Stimulated activated CD4-positive, alpha-beta T cell treated with anti-CD3 and anti-CD28 coated beads, Interleukin-15, amount 100 ng/mL, for 1 hour (primary cell): ENCODE results near the gene TMEM131.

Experiments
- DNase-seq, 2 donors: peaks; one replicate each; pipeline ENCODE4 v3.0.0-alpha.2; 2020; ENCODE audit warnings: low read depth in 1 of 2, low spot score in 1 of 2

The TMEM131 gene

GRCh38 chr2:97727296-97727695 is 268.5 kb downstream of the TMEM131 start:
- DNase-seq = no peak

- no peak for DNase-seq
These were observed 269.3 kb downstream of the TMEM131 start for GRCh38 chr2:97726261-97727064.

- no peak for DNase-seq
These were observed 270.6 kb downstream of the TMEM131 start for GRCh38 chr2:97724946-97725688.

GRCh38 chr2:97724501-97724900 is 271.2 kb downstream of the TMEM131 start:
- DNase-seq = no peak

- DNase-seq = no peak
These were observed 271.7 kb downstream of the TMEM131 start for GRCh38 chr2:97724073-97724410.

GRCh38 chr2:97723156-97724072 is 272.3 kb downstream of the TMEM131 start:
- no peak for DNase-seq

GRCh38 chr2:97722227-97722626 is 273.5 kb downstream of the TMEM131 start:
- DNase-seq = no peak

GRCh38 chr2:97720746-97721145 is 275.0 kb downstream of the TMEM131 start:
- DNase-seq = no peak

- DNase-seq = no peak
These were observed 276.2 kb downstream of the TMEM131 start for GRCh38 chr2:97719362-97720155.

GRCh38 chr2:97718942-97719341 is 276.8 kb downstream of the TMEM131 start:
- no peak for DNase-seq

GRCh38 chr2:97718051-97718882 is 277.5 kb downstream of the TMEM131 start:
- peak in 1 of 2 donors; percentile 41 for DNase-seq

- DNase-seq = no peak
These were observed 278.1 kb downstream of the TMEM131 start for GRCh38 chr2:97717613-97717995.

GRCh38 chr2:97716695-97717612 is 278.8 kb downstream of the TMEM131 start:
- DNase-seq = no peak

GRCh38 chr2:97715951-97716694 is 279.6 kb downstream of the TMEM131 start:
- no peak for DNase-seq

- no peak for DNase-seq
These were observed 280.6 kb downstream of the TMEM131 start for GRCh38 chr2:97714950-97715652.

GRCh38 chr2:97714084-97714949 is 281.4 kb downstream of the TMEM131 start:
- DNase-seq = no peak
